Stimulated activated CD8-positive, alpha-beta memory T cell treated with anti-CD3 and anti-CD28 coated beads, Interleukin-7, amount 100 ng/mL, for 48 hours (primary cell): ENCODE measurements around the gene PRKD1.

Source experiments
- DNase-seq, 2 donors: peaks; one replicate each; pipeline ENCODE4 v3.0.0-alpha.2; 2020; ENCODE audit warnings: low read depth in 1 of 2; ENCODE audit errors: extremely low read depth in 1 of 2

The PRKD1 gene

DNA sequence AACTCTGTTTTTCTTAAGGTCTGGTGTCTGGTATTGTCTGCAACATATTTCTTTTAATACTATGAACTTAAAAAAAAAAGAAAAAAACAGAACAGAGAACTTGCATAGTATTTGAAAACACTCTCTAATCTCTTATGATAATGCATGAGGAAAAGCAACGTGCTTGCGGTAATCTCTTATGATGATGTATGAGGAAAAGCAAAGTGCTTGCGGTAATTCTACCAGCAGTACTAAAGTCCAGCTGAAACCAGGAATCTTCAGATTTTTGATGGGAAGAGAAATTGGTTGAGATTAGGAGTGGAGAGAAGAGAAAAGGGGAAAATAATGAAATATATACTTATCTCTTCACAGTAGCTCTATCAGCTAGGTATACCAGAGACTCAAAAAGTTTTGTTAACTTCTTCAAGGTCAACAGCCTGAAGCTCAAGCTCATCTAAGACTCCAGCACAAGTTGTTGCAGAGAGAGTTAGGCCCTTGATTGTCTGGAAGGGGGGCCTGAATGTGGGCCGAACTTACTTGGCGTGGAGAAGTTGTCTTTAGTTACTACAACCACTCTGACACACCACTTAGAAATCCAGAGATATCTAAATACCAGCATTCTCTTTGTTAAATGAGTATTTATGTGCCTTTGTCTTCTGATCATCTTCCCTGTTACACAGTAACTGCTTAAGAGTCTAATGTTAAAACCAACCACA is 240.4 kb downstream of the PRKD1 start:
- DNase-seq = no peak

DNA sequence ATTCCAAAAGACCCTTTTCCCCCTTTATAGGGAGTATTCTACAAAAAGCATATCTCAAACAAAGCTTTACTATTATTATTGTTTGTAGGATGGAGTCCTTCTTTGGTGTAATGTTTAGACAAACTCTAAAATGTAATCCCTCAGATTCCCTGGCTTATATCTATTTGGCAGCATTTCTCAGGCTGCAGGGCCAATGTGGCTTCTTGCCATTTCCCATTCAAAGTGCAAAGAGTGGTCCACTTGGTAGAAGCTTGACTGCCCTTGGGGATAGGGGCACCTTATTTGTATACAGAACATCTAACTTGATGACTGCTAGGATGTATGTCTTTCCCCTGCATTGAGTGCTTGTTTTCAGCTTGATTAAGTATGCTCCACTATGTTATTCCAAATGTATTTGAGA is 242.7 kb downstream of the PRKD1 start:
- DNase-seq = no peak

DNA sequence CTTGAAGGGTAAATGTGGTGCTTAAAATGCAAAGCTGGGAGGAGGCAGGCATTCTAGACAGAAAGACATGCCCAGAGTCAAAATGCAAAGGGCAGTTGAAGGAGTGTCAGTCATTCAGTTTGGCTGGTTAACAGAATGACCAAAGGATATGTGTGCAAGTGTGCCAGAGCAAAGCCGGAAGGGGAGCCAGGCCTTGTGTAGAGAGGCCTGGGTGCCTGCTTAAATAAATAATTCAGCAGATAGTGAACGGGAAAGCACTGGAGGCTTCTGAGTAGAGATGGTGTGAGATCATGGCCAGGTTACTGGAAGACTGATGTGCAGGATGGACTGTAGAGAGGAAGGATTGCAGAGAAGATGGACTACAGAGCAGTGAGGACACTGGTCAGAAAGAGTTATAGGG is 244.9 kb downstream of the PRKD1 start:
- no peak for DNase-seq

DNA sequence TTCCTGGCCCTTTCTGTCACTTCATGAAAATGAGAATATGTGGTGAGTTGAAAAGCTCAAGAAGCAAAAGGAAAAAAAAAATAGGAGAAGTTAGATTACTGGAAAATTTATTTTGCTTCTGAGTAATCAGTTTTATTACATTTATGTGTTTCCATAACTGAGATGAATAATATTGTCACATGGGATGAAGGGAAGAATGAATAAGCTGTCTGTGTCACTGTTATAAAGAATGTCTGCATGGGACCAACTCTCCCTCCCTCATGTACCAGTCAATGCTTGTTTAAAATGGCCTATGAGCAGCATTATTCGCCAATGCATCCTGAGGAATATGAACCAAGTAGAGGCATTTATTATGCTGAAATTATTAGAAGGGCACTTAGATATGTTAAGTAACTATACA is 246.3 kb downstream of the PRKD1 start:
- DNase-seq = no peak

DNA sequence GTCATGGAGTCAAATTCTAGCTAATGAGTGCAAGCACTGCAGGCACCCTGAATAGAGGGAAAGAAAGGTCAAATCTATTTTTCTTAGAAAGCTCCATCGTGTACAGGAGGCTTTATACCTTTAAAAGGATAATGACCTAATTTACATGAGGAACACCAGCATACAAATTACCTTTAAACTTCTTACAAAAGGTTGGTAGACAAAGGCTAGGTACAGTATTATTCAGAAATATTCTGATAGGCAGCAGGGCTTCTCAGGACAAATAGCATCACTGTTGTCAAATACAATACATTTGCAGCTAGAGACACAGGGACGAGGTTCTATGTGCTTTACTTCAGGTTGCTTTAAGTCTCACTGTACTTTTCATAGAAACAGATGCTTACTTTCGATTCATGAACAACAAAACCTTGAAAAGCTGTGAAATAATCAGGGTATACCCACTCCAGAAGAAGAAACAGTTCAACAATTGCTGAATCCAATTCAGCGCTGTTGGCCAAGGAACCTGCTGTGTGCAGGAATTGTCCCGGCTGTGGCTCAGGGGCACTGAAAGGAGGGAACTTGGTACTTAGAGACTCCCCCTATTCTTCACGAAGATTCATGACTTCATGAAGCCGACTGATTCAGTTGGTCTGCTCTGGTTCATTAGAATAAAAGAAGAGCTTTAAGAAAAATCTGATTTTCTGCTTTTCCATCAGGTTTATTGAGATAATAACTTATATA is 252.9 kb downstream of the PRKD1 start:
- DNase-seq = no peak

DNA sequence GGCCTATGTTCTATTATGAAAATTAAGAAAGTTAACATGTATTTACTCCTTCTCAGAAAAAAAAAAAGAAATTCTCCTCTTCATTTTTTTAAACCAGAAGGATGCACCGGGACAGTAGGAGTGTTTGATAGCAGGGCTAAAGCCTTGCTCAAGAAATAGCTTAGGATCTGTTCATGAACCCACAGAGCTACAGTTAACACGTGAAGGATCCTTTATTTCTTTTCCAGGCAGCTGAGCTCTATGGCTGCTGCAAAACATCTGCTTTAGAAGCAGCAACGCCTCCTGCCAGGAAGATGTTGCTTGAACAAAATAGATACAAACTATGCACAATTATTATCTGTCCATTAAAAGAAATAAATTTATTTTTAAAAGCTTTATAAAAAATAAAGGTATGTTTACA is 254.8 kb downstream of the PRKD1 start:
- DNase-seq = no peak

DNA sequence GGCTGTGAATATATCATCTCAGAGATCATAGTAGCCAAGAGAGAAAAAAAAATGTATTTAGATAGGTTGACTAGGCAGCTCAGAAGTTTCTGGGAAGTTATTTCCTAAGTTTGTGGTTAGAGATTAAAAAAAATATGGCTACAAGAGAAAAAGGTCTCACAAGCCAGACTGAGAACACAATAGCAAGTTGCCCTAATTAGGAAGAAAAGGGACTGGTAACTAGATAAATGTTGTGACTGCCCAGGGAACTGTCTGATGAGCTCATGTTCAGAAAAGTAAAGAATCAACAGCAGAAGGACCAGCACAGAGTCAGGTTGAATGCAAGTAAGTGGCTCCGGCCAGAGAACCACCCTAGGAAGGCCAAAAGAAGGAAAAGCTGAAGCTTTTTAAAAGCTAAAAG is 256.6 kb downstream of the PRKD1 start:
- DNase-seq = no peak

DNA sequence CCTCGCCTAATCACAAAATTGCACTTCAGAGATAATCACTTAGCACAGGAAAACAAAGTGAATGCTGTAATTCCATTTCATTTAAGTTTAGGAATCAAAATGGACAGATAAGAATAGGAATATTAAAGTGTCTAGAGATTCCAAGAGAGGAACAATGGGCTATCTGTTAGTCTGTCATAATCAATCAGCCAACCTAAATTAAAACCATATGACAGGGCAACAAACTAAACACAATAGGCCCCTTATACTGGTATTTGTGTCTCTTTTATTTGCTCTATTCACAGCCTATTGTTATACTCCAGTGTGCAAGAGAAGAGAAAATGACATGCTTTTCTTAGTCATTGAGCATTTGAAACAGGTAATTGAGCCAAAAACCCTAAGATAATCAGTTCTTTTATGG is 259.4 kb downstream of the PRKD1 start:
- DNase-seq = no peak

DNA sequence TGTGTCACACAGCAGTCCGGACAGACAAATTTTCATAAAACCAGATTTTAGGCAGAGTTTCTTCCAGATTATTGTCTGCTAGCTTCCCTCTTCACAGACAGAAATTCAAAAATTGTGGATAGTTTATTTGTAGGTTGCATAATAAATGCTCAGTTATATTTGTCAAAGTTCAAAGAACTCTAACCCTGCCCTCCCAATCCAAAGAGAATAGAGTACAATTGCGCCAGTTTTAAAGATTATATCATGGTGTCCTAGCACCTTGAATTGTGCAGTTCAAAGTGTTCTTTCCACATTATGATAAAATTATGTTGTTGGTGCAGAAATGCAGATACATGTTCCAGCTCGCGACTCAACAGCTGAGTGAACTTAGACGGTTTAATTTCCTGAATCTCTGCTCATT is 263.1 kb downstream of the PRKD1 start:
- no peak for DNase-seq

DNA sequence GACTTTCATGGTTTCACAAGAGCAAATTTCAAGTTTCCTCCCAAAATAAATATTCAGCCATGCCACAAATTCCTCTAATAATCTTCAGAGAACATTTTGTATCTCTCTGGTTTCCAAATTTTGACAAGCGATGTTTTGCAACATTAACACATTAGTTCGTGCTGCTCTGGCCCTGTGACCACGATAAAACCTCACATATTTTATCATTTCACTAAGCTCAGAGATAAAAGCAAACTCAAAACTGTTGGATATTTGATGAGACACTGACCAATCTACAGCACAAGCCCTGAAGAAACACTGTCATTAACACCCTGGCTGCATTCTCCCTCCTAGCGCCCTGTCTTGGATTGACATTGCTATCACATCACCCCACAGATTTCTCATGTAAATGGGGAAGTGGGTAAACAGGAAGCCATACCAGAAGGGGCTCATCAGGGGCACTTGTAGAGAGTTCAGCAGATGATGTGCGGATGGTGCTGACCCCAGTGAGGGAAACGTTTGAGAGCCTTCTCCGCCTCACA is 264.3 kb downstream of the PRKD1 start:
- DNase-seq = no peak

DNA sequence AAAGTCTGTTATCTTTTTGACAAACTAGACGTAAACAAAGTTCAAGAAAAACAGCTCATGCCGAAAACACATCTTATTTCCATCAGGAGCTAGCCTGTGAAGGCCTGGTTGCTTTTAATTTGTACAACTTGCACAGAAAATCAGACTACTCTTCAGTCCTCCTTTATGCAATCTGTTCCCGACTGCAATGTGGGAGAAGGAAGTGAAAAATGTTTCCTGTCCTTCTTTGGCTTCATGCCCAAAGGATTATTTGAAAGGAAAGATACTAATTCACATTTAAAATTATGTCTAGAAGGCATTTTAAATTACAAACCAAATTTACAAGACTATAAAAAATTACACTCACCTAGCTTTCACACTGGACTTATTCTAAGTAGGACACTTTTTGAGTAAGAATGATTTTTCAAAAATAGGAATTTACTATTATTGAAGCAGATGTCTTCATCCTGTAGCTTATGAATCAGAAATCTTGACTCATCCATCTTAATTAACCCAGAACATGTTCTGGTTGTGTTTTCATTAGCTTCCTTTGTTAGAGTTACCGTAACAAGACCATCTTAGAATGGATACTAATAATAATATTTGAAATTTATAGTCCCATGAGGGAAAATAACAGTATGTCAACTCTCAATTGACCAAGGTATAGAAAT is 272.6 kb downstream of the PRKD1 start:
- DNase-seq = no peak

DNA sequence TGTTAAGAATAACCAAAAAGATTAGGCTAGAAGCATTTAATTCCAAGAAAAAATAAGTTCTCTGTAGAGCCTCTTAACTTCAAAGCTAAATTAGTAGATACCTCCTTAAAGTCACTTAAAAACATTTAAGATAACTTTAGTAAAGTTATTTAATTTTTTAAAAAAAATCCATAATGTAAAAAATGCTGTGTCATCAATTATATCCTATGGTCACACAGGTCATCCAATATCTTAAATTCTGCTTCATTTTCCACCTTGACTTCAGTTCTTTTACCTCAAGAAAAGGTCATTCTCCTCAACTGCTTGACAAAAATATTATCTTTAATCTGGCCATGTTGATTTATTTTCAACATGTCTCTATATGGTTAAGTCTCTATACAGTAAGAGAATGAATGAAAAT is 274.3 kb downstream of the PRKD1 start:
- DNase-seq = no peak

DNA sequence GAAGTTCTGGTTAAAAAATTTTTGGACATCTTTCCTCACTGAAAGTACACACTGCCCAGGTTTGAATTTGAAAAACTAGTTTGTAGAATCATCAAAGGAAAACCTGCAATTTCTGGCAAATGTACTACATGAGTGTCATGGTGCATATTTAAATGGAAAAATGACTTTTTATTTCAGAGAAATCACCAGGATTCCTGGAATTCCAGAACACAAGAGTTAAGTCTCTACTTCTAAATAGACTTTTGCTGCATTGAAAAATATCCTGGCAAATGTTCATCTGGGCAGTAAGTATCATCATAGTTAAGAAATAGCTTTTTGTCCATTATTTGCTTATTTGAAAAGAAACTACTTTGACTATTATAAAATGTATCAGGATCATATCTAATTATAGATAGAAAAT is 275.1 kb downstream of the PRKD1 start:
- DNase-seq = no peak

DNA sequence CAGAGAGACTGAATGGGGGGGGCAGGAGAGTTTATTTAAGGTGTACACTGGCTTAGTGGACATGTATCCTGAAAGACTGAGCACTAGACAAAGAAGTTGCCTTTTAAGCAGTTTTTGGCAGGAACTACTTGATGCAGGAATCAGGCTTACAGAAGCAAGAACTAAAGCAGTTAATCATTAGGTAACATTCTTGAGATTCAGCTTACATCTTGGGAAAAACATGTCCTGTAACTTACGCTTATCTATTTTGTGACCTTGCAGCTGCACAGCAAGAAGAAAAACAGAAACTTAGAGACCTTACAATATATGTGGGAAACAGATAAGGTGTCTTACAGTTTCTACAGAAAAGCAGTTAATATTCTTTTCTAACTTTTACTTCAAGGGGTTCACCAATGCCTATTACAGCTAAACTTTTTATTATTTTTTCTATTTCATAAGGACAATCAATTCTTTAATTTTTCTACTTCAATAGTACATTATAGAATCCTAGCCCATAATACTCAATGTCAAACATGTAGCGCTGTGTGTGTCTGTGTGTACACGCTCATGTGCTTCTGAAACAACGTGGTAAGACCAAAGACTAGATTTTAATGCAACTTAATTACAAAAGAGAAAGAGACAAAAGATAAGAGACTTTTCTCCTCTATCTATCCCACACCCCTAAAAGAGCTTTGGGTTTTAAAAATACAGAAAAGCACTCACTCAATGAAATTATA is 276.9 kb downstream of the PRKD1 start:
- no peak for DNase-seq

DNA sequence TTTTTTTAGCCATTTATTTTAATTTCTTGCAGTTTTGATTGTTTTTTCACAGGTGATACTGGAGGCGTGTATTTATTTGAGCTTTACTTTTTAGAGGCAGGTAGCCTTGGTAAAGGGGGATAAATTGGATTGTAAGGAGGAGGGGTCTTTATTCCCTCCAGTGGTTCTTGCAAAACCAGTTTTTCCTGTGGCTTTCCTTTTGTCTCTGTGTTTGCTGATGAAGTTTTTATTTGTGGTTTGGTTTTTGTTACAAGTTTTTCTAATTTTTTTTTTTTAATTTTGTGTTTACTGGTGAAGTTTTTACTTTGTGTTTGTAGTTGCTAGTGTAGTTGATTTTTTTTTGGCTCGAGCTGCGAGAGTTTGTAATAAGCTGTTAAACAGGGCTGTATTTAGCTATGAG is 278.5 kb downstream of the PRKD1 start:
- no peak for DNase-seq

DNA sequence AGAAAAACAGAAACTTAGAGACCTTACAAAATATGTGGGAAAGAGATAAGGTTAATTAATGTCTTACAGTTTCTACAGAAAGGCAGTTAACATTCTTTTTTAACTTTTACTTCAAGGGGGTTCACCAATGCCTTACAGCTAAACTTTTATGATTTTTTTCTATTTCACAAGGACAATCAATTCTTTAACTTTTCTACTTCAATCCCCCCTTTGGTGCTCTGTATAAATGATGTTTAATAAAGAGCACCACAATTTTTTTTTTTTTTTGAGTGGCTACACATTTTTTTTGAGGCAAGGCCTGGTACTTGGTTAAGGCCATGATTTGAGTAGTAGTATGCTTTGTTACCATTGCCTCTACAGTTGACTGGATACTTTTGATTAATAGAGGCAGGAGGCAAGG is 279.6 kb downstream of the PRKD1 start:
- DNase-seq = no peak

DNA sequence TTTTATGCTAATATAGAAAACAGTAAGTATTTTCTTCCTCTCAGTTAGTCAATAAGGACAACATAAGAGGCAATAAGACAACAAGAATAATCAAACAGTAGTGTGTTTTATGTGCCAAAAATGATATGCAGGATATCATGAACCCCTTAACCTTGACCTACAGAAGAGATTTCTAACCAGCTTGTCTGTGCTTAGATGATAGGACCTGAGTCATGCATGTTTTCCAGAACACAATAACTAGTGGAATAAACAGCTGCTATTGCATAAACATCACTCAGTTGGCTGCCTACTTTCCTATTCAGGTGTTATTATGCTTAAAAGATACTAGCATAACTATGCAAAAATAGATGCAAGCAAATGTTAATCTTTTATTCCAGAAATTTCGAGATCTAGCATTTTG is 282.5 kb downstream of the PRKD1 start:
- no peak for DNase-seq

DNA sequence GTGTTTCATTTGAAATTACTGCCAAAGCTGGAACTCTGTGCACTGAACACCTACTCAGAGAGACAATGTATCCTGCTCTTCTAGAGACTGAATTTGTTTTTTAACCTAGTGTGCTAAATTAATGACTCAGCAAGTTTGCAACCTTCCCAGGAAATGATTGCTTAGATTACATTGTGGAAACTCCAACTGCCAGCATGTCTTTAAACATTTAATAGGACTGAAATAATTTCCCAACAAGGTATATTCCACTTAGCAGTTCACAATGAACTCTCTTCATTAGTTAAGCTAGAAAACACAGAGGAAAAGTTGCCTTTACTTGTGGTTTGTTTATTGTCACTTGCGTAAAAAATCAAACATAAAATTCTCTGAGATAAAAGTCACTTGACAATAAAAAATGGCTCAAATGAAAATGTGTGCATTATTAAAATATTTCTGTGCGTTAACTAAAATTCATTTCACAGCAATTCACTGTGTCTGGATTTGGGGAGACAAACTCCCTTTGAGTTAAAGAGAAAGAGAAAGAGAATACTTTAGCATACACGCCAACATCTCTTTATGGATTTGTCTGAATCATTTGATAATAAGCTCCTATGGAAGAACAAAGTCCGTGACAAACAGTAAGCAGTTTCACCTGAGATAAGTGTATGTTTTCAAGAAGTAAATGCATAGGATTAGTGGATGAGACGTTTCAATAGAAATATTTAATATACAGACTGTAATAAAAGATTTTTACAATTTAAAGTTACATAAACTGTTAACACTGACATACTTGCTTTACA is 284.0 kb downstream of the PRKD1 start:
- DNase-seq = no peak

DNA sequence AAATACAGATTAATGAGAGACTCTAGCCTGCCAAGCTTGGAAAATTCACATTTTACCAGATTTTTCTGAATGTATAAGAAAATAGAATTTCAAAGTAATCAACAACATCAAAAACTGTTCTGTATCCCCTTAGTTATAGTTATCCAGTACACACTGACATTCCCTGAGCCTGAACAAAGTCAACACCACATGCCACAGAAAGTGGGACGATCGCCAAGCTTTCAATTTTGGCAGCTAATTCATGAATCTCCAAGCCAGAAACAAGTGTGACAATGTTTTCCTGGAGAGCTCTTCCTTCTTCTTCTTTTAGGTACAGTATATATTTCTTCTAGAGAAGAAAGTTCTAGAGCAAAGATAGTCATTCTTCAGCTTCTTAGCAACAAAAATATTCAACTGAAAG is 290.2 kb downstream of the PRKD1 start:
- no peak for DNase-seq

DNA sequence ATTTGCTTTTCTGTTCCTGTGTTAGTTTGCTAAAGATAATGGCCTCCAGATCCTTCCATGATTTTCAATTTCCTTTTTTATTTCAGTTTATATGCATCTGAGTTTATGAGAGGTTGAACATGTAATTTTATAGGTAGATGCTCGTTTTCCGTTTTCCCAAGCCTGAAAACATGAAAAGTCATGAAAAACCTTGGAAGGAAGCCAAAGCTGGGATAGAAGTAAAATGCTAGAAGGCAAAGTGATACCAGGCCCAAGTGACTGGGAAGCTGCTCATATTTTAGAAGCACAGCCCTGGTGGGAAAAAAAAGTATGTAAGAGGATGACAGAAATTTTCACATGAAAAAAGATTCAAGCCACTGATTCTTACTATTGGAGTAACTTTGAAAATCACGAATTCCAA is 290.8 kb downstream of the PRKD1 start:
- DNase-seq = no peak
